GM12865 (cell line): ENCODE results near the gene AGXT2.

Experiments
- DNase-seq: peaks from one replicate; pipeline ENCODE4 v3.0.0; 2010; ENCODE audit warnings: low read depth
- H3K4me3 ChIP-seq: 2 replicates; pipeline ENCODE4 v1.5.1; 2011; ENCODE audit warnings: mild to moderate bottlenecking, low read depth, low read length, control low read depth
- TF ChIP-seq, protein P1 (sequence below): IDR thresholded peaks from 2 replicates; pipeline ENCODE4 v1.5.1; 2011; ENCODE audit warnings: low read length, control low read depth, low read depth, inconsistent platforms; ENCODE audit not compliant: insufficient read depth; ENCODE audit errors: missing control alignments

The AGXT2 gene

DNA sequence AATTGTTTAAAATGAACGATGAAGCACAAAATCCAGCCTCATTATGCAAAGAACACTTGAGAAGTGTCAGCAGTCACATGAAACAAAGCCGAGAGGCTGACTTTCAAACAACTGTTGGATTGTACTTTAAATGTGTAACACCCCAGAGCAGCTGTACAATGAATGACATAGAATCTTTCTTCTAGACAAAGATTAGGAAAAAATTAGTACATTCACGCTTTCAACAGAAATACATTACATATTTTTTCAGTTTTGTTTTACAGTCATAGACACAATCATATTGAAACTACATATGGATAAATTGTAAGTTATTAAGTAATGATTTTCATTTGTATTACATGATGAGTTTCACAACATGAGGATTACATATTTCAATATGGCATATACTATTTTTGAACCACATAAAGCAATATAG lies 10.6 kb upstream of the AGXT2 start:
- peak; percentile 8 for DNase-seq
- no peak overlapping the region for H3K4me3 ChIP-seq
- TF ChIP-seq, protein P1, sequence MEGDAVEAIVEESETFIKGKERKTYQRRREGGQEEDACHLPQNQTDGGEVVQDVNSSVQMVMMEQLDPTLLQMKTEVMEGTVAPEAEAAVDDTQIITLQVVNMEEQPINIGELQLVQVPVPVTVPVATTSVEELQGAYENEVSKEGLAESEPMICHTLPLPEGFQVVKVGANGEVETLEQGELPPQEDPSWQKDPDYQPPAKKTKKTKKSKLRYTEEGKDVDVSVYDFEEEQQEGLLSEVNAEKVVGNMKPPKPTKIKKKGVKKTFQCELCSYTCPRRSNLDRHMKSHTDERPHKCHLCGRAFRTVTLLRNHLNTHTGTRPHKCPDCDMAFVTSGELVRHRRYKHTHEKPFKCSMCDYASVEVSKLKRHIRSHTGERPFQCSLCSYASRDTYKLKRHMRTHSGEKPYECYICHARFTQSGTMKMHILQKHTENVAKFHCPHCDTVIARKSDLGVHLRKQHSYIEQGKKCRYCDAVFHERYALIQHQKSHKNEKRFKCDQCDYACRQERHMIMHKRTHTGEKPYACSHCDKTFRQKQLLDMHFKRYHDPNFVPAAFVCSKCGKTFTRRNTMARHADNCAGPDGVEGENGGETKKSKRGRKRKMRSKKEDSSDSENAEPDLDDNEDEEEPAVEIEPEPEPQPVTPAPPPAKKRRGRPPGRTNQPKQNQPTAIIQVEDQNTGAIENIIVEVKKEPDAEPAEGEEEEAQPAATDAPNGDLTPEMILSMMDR: no peak

DNA sequence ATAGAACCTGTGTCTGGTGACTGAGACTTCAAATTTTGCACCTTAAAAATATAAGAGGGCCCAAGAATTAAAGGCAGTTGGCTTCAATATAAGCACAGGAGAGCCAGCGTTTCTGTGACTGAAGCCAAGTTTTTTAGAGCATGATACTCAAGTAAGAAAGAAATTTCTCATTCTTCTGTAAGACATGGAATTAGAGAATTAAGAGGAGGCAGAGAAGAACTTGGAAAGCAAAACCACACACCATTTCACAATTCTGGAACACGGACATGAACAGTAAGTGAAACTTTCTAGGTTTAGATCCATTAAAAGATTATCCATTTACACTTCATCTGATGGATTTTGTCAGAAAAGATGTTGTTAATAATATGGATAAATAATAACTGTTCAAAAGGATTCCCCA lies 8.9 kb upstream of the AGXT2 start:
- TF ChIP-seq, protein P1: no peak
- no peak for DNase-seq
- no peak overlapping the region for H3K4me3 ChIP-seq

DNA sequence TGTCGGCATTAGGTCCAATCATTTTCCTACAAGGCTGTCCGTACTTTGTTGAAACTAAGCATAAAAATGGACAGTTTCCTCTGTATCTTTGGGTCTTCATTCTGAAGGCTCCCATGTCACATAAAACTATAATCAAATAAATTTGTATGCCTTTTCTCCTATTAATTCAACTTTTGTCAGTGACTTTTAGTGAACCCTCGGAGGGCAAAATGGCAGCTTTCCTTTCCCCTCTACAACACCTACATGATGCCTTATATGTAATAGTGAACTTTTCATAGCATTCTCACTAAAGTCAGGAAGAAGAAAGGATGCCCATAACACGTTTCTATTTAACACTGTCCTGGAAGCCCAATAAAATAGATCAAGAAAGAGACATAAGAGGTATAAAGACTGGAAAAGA lies 5.1 kb upstream of the AGXT2 start:
- DNase-seq: no peak
- TF ChIP-seq, protein P1: no peak
- no peak overlapping the region for H3K4me3 ChIP-seq

DNA sequence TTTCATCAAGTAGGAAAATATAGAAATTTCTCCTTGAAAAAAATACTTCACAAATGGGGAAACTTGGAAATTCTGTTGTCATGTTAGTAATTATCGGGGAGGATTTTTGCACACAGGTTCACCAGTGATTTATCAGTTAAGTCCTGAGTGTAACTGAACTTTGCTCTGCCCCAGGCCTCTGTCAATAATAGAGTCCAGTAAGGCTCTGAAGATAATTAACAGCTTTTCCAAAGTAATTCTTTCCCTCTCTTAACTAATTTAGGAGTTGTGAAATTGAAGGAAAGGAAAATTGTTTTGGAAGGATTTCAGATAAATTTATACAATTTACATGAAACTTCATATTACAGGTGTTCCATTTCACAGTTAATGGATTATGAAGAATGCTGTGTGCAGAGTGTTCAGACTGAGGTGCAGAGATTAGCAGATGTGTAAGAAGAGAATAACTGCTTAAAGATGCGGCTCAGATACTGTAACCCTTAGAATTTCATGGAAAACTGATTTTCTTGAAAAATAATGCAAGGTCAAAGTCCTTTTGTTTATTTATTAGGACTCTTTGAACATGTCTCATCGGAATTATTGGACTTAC lies 2.9 kb upstream of the AGXT2 start:
- DNase-seq: no peak
- H3K4me3 ChIP-seq: no peak overlapping the region
- TF ChIP-seq, protein P1: no peak

DNA sequence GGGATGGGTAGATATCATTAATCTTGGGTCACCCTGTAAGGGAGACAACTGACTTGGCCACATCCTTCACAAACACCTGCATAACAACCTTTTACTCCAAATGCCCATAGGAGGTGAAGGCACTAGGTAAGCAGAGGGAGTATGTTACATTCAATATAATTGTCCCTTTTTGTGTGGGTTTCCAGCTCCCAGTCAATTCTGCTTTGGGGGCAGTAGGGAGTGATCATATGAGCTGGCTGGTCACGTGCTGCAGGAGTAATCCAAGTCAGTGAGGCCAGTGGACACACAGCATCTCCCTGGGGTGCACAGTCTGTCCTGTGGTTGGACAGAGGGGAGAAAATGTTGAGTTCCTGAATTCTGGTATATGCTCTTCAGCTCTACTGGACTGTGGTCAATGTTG lies 1.2 kb upstream of the AGXT2 start:
- DNase-seq: no peak
- no peak overlapping the region for H3K4me3 ChIP-seq
- TF ChIP-seq, protein P1: no peak

DNA sequence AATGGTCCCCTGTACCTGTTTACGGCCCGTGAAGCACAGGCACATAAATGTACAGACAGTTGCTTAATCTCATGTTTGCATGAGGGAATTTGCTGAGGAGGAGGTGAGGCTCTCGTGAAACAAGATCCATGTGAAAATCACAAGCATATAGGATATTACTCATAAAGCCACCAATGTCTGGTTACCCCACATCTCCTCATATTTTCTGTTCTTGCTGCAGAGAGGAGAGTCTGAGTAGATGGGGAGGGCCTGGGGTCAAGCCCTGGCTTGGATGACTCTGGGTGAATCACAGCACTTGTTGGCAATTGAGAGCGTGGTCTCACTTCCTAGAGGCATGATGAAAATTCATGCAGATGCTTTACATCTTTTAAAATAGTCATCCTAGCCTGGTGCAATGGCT lies 975 bp downstream of the AGXT2 start:
- TF ChIP-seq, protein P1: no peak
- no peak overlapping the region for H3K4me3 ChIP-seq
- no peak for DNase-seq

DNA sequence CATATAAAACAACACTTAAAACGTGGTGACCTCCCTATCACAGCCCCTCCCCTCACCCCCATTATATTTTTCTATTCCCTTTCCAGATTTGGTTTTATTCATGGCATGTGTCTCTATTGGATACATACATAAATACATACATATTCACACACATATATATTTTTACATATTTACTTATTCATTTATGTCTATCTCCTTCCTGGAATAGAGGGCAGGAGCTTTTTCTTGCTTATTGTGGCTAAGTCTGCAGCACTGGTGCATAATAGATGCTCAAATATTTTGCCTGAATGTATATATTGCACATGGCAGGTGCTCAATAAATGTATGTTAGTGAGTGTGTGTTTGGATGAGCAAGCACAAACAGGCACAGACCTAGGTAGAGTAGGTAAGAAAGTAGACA lies 2.5 kb downstream of the AGXT2 start:
- TF ChIP-seq, protein P1: no peak
- DNase-seq: no peak
- no peak overlapping the region for H3K4me3 ChIP-seq
